Hepatocyte (in vitro differentiated cells): Measurements from ENCODE around the gene RBL1. TPM values are rescaled to one million over a fixed set of nuclear protein-coding genes. Genes with fewer than 3 reads are reported as not detected.
"Not testable (repeated sequence)": the region's sequence is repeated elsewhere in the genome, so short reads cannot be mapped to it uniquely, and the experiment has no call there.

Experiments
- DNase-seq: peaks from one replicate; pipeline ENCODE4 v3.0.0-alpha.2; 2016; ENCODE audit warnings: low spot score
- H2AFZ ChIP-seq: fragments of 200-600 bp; sonication (generic); 2 replicates; pipeline ENCODE4 v1.6.0; 2016; ENCODE audit warnings: antibody characterized with exemption, mild to moderate bottlenecking
- H3K27ac ChIP-seq: fragments of 200-600 bp; sonication (generic); 2 replicates; pipeline ENCODE4 v1.5.1; 2016; ENCODE audit warnings: mild to moderate bottlenecking
- H3K27me3 ChIP-seq: fragments of 200-600 bp; sonication (generic); 2 replicates; pipeline ENCODE4 v1.6.1; 2016
- H3K36me3 ChIP-seq: fragments of 200-600 bp; sonication (generic); replicated peaks from 2 replicates; pipeline ENCODE4 v1.5.1; 2016; ENCODE audit warnings: low read depth; ENCODE audit not compliant: insufficient read depth
- H3K4me1 ChIP-seq: fragments of 200-600 bp; sonication (generic); 2 replicates; pipeline ENCODE4 v1.5.1; 2016; ENCODE audit warnings: mild to moderate bottlenecking, moderate library complexity; ENCODE audit not compliant: insufficient read depth
- H3K4me2 ChIP-seq: fragments of 200-600 bp; sonication (generic); 2 replicates; pipeline ENCODE4 v1.6.0; 2016
- H3K4me3 ChIP-seq: fragments of 200-600 bp; sonication (generic); 2 replicates; pipeline ENCODE4 v1.5.1; 2016; ENCODE audit warnings: mild to moderate bottlenecking
- H3K79me2 ChIP-seq: fragments of 200-600 bp; sonication (generic); 2 replicates; pipeline ENCODE4 v1.6.0; 2017; ENCODE audit warnings: mild to moderate bottlenecking
- H3K9me2 ChIP-seq: fragments of 200-600 bp; sonication (generic); replicated peaks from 2 replicates; pipeline ENCODE4 v1.6.0; 2017; ENCODE audit warnings: mild to moderate bottlenecking; ENCODE audit not compliant: insufficient read depth
- H3K9me3 ChIP-seq: fragments of 200-600 bp; sonication (generic); 2 replicates; pipeline ENCODE4 v1.5.1; 2016; ENCODE audit warnings: low read depth, mild to moderate bottlenecking
- H4K20me1 ChIP-seq: fragments of 200-600 bp; sonication (generic); 2 replicates; pipeline ENCODE4 v1.6.0; 2016; ENCODE audit warnings: mild to moderate bottlenecking; ENCODE audit not compliant: insufficient read depth, poor library complexity, severe bottlenecking
- CTCF ChIP-seq: fragments of 200-600 bp; sonication (generic); IDR thresholded peaks from 2 replicates; pipeline ENCODE4 v1.5.1; 2016; ENCODE audit warnings: antibody characterized with exemption, mild to moderate bottlenecking; ENCODE audit not compliant: poor library complexity
- EZH2 ChIP-seq: fragments of 200-600 bp; sonication (generic); IDR thresholded peaks from 2 replicates; pipeline ENCODE4 v1.6.1; 2016; ENCODE audit warnings: antibody characterized with exemption, mild to moderate bottlenecking, borderline replicate concordance
- EZH2phosphoT487 ChIP-seq: fragments of 200-600 bp; sonication (generic); IDR thresholded peaks from one replicate; pipeline ENCODE4 v1.6.1; 2018; ENCODE audit warnings: antibody characterized with exemption, mild to moderate bottlenecking, low read depth, moderate library complexity; ENCODE audit not compliant: unreplicated experiment, severe bottlenecking
- WGBS: methylation state at CpG from one replicate; pipeline ENCODE4 v1.1.6; 2016; ENCODE audit warnings: low lambda C conversion rate; ENCODE audit errors: missing lambda C conversion rate; 5-methylcytosine and 5-hydroxymethylcytosine counted together
- polyA plus RNA-seq: library from polyadenylated mRNA; unstranded; fragments of >200 nt; fragmentation: Nextera tagmentation; extraction: Ambion mirVana; gene quantifications from 2 replicates; pipeline ENCODE4 v1.2.1, GENCODE V29; 2016
- total RNA-seq: library from RNA; depleted of rRNA; stranded (reverse); fragments of >200 nt; gene quantifications from 2 replicates; pipeline ENCODE4 v1.2.3, GENCODE V29; 2014

The RBL1 gene
- total and polyA plus RNA-seq, 2 experiments from 2014 or later = 2.5 to 7.5 TPM

- no peak for DNase-seq
- no peaks in the 10 kb centered on the region for H3K9me2 ChIP-seq
- H4K20me1 ChIP-seq = no peaks in the 10 kb centered on the region
- H3K79me2 ChIP-seq = no peaks in the 10 kb centered on the region
- no peaks in the 10 kb centered on the region for H3K9me3 ChIP-seq
- H3K4me2 ChIP-seq = no peak overlapping the region
- H3K4me1 ChIP-seq = no peaks in the 10 kb centered on the region
- peaks cover 2% of the 10 kb centered on the region for H3K36me3 ChIP-seq
- H3K4me3 ChIP-seq = no peak overlapping the region
- TF ChIP-seq EZH2 (no peak), CTCF (no peak), EZH2phosphoT487 (no peak)
- H3K27ac ChIP-seq = no peak overlapping the region
- WGBS = 97% methylated on average over 4 of the region's 4 CpGs
- no peaks in the 10 kb centered on the region for H3K27me3 ChIP-seq
- H2AFZ ChIP-seq = no peak overlapping the region
These were observed 63.7 kb downstream of the RBL1 start for GRCh38 chr20:37032077-37032476.

- Histone ChIP-seq H3K9me3 (no peaks in the 10 kb centered on the region), H3K27me3 (no peaks in the 10 kb centered on the region), H3K36me3 (no peaks in the 10 kb centered on the region), H3K79me2 (no peaks in the 10 kb centered on the region), H3K4me3 (no peak overlapping the region), H3K4me2 (no peak overlapping the region), H2AFZ (no peak overlapping the region), H3K4me1 (no peaks in the 10 kb centered on the region), H4K20me1 (no peaks in the 10 kb centered on the region), H3K27ac (no peak overlapping the region), H3K9me2 (no peaks in the 10 kb centered on the region)
- no peak for TF ChIP-seq CTCF
- TF ChIP-seq EZH2 = no peak
- TF ChIP-seq EZH2phosphoT487 = no peak
- no peak for DNase-seq
- 93% methylated on average over 2 of the region's 2 CpGs for WGBS
These were observed 75.2 kb downstream of the RBL1 start for GRCh38 chr20:37020636-37021035.

- not testable (repeated sequence) for H3K9me3 ChIP-seq, H2AFZ ChIP-seq, H3K9me2 ChIP-seq, H3K27ac ChIP-seq, H3K79me2 ChIP-seq, H3K36me3 ChIP-seq, DNase-seq, H4K20me1 ChIP-seq, H3K4me3 ChIP-seq, H3K4me2 ChIP-seq, H3K4me1 ChIP-seq, H3K27me3 ChIP-seq
- no CpG with 5 or more reads among the region's 28 CpGs for whole genome bisulfite sequencing
These were observed 83.2 kb downstream of the RBL1 start for GRCh38 chr20:37012631-37013030.

- not testable (repeated sequence) for DNase-seq
- 96% methylated on average over 25 of the region's 25 CpGs for WGBS
These were observed 83.9 kb downstream of the RBL1 start for GRCh38 chr20:37011858-37012257.

GRCh38 chr20:37011147-37011546 is 84.7 kb downstream of the RBL1 start:
- H3K4me1 ChIP-seq = no peaks in the 10 kb centered on the region
- TF ChIP-seq EZH2 (no peak), EZH2phosphoT487 (no peak), CTCF (no peak)

More at GRCh38 chr20:37011858-37012257, 83.9 kb downstream of the RBL1 start:
- not testable (repeated sequence) for H3K4me2 ChIP-seq, H3K27ac ChIP-seq, H3K4me1 ChIP-seq, H3K9me3 ChIP-seq, H3K27me3 ChIP-seq, H3K36me3 ChIP-seq, H3K4me3 ChIP-seq, H3K79me2 ChIP-seq, H2AFZ ChIP-seq, H3K9me2 ChIP-seq, H4K20me1 ChIP-seq

More at GRCh38 chr20:37011147-37011546, 84.7 kb downstream of the RBL1 start:
- H3K27me3 ChIP-seq = no peaks in the 10 kb centered on the region
- H3K9me3 ChIP-seq = no peaks in the 10 kb centered on the region
- no peaks in the 10 kb centered on the region for H3K36me3 ChIP-seq
- no peaks in the 10 kb centered on the region for H3K79me2 ChIP-seq
- DNase-seq = no peak
- no peaks in the 10 kb centered on the region for H3K9me2 ChIP-seq
- no peak overlapping the region for H3K4me2 ChIP-seq
- H2AFZ ChIP-seq = no peak overlapping the region
- no peaks in the 10 kb centered on the region for H4K20me1 ChIP-seq
- no peak overlapping the region for H3K27ac ChIP-seq
- H3K4me3 ChIP-seq = no peak overlapping the region
